Right lobe of liver (tissue), 4 donors: ENCODE data around the gene TMEM33.

Source experiments
- CTCF ChIP-seq, 4 donors: fragments of 200-600 bp in 3 of 4; fragments of 450-650 bp in 1 of 4; IDR thresholded peaks; one replicate each; pipeline versions ENCODE4 v1.5.1 to v1.8.0; 2016 to 2022; ENCODE audit warnings: antibody characterized with exemption in 4 of 4, mild to moderate bottlenecking in 2 of 4
- POLR2A ChIP-seq: fragments of 450-650 bp; IDR thresholded peaks from one replicate; pipeline ENCODE4 v1.6.1; 2017; ENCODE audit warnings: antibody characterized with exemption, mild to moderate bottlenecking
- donor health status: DM: no; HTN: no; CAD: no.
- donor health status: DM: no; HTN: no; CAD: no.
- donor health status: DM: no; HTN: yes; CAD: no.

GRCh38 chr4:41992967-41993857 is 58.0 kb downstream of the TMEM33 start:
- TF ChIP-seq POLR2A, result no peak
- TF ChIP-seq CTCF (IDR thresholded peaks at IDR 0.05), result no peak
